Renal cortical epithelial cell (primary cell): Measurements from ENCODE around the gene DEDD2. TPM values are rescaled to one million over a fixed set of nuclear protein-coding genes. Genes with fewer than 3 reads are reported as not detected.

ENCODE experiments used
- DNase-seq: peaks from one replicate; pipeline ENCODE4 v3.0.0-alpha.2; 2011; ENCODE audit warnings: low read depth
- total RNA-seq: library from RNA; depleted of rRNA; stranded (reverse); fragments of >200 nt; gene quantifications from 2 replicates; pipeline ENCODE4 v1.2.3, GENCODE V29; 2014

The DEDD2 gene
- total RNA-seq, 1 donor from 2014 or later: 25.2 TPM

GRCh38 chr19:42248270-42249148, 31.0 kb upstream of the DEDD2 start:
- no peak for DNase-seq

- no peak for DNase-seq
These were observed 30.2 kb upstream of the DEDD2 start for GRCh38 chr19:42247640-42248199.

DNA sequence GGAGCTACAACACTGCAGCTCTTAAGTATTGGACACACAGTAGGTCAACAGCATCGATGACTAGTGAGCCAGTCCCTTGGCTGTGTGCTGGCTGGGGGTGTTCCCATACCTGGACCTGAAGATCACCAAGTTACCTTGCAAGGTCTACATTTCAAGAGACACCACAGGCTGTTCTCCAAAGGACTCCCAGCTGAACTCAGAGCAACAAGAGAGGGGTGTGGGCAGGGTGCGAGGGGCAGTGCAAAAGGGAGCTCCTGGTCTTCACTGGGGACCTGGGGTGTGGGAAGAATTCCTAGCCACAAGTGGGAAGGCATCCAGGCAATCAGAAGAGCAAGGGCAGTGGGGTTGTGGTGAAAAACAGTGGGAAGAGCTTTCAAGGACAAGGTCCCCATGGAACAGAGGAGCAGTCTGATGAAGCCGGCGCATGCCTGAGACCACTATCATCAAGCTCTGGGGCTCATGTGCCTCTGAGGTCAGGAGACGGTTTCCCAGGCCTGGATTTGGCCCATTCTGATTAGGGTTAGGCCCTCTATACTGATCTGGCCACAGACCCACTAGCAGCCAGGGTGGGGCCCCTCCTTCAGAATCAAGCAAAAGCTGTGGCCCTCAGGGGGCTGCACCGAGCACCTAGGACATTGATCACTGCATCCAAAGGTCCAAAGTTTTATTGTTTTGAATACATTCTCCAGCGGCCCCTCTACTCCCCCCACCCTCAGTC, 29.6 kb upstream of the DEDD2 start:
- DNase-seq: no peak

GRCh38 chr19:42246143-42246921, 28.9 kb upstream of the DEDD2 start:
- peak; percentile 43 for DNase-seq

GRCh38 chr19:42245231-42245630, 27.8 kb upstream of the DEDD2 start:
- DNase-seq: no peak

GRCh38 chr19:42244347-42245220, 27.1 kb upstream of the DEDD2 start:
- peak; percentile 86 for DNase-seq

- peak; percentile 99 for DNase-seq
These were observed 25.3 kb upstream of the DEDD2 start, which contains the start of gene GSK3A for GRCh38 chr19:42242512-42243409. Gene GSK3A (minus strand): TSS chr19:42242602. CDS start chr19:42242465, 137 bp downstream.

DNA sequence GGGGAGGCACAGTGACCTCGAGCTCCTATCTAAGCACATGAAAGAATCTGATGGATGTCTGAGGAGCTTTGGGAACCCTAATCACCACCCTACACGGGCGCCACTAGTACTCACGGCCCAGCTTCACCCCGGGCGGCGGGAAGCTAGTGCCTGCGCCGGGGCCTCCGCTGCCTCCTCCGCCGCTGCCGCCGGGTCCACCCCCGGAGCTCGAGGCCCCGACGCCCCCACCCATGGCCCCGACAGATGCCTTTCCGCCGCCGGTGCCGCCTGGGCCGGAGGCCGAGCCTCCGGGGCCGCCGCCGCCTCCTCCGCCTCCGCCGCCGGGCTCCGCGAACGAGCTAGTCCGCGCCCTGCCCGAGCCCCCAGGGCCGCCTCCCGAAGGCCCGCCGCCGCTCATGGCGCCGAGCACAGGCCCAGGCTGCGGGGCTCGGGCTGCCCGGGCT, 24.6 kb upstream of the DEDD2 start:
- no peak for DNase-seq

GRCh38 chr19:42241279-42241678, 23.8 kb upstream of the DEDD2 start:
- no peak for DNase-seq

DNA sequence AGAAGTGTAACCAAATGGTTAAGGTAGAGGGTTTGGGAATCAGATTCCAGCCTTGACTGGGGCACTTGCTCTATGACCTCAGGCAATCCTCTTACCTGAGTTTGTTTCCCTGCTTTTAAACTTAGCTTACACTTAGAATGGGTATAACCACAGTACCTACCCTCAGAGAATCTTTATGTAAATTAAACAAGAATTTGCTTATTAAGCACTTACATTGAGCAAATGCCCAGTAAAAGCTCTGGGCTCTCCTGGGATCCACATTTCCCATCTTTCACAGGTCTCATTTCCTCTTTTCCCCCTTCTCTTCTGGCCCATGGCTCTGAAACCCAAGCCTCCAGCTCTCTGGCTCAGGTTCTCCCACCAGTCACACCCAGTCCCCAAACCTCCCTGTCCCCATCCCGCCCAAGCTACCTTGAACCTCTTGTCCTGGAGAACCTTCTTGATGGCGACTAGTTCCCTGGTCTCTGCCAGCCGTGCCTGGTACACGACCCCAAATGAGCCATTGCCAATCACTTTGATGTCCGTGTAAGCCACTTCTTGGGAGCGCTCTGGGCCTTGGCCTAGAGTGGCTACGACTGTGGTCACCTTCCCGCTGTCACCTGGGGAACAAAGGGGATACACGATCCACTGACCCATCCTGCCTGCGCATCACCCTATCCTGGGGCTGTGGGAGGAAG, 22.2 kb upstream of the DEDD2 start:
- DNase-seq: no peak

- DNase-seq: no peak
These were observed 17.7 kb upstream of the DEDD2 start for GRCh38 chr19:42235181-42235580.

DNA sequence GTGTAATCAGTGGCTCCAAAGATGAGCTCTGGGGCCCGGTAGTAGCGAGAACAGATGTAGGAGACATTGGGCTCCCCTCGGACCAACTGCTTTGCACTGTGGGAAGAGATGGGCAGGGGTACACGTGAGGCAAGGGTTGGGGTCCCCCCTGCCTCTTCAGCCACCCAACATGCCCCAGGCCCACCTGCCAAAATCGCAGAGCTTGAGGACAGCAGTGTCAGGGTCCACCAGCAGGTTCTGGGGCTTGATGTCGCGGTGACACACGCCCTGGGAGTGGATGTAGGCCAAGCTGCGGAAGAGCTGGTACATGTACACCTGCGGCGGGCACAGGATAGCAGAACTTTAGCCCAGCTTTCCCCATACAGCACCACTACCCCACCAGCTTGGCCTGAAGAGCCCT, 16.9 kb upstream of the DEDD2 start:
- DNase-seq: no peak

DNA sequence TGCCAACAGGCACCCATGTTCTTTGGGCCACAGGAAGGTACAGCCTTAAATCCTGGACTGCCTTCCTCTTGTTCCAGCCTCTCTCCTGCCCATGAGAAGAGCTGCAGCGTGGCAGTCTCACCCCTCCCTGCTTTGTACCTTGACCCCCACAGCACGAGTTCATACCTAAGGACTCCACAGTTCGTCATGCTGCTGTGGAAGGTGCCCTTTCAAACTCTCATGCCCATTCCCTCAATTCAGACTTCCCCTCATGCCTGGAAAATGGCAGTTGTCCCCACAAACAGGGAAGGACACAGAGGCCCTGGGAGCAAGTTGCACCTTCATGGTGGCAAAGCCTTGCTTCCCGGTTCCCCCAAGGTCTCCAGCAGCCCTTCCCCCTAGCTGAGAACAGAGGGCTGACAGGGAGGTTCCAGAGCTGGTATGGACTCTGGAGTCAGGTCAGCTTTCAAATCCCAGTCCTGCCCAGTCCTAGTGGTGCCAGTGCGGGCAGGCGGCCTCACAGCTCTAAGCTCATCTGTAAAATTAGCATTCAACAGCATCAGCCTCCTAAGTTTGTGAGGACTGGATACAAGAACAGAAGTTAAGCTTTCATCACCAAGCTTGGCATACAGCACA, 16.3 kb upstream of the DEDD2 start:
- DNase-seq: no peak

DNA sequence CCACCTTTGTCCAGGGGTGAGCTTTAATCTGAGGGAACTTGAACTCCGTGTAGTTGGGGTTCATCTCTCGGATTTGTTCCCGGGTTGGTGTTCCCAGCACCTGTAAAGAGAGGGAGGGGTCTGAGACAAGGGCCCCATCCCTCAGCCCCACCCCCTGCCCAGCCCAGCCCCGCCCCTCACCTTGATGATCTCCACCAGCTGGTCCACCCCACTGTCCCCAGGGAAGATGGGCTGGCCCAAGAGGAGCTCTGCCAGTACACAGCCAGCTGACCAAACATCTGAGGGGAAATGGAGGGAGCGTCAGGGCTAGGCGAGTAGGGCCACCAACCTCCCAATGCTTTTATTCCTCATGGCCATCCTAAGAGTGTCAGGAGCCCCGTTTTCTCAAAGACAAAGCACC, 15.6 kb upstream of the DEDD2 start:
- DNase-seq: no peak

DNA sequence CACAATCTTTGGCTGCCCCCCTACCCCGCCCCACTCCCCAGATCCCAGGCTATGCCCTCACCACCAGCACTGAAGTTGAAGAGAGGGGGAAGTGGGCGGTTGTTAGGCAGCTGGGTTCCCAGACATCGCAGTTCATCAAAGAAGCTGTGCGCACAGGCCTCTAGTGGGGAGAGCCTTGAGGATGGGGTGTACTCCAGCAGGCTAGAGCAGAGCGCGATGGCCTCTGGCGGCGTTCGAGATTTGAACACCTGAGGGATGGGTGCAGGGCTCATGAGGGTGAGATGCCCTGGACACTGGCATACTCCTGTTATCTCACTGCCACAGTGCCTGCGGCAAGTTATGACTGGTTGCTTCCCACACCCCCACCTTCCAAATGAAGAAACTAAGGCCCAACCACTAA, 15.0 kb upstream of the DEDD2 start:
- DNase-seq: no peak

DNA sequence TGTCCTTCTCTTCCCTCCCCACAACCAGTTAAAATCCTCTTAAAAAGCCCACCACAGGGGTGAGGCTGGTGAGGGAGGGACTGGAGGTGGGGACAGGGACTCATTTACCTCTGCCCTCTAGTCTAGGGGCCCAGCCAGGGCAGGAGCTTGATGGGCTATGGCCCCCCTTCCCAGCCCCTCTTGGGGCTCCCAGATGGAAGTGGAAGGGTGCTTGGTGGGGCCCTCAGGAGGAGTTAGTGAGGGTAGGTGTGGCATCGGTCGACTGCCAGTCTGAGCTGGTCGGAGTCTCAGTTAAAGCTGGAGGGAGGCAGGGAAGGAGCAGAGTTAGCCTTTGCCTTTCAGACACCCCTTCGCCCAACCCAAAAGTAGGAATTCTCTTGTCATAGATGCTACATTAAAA, 13.1 kb upstream of the DEDD2 start:
- DNase-seq: no peak

DNA sequence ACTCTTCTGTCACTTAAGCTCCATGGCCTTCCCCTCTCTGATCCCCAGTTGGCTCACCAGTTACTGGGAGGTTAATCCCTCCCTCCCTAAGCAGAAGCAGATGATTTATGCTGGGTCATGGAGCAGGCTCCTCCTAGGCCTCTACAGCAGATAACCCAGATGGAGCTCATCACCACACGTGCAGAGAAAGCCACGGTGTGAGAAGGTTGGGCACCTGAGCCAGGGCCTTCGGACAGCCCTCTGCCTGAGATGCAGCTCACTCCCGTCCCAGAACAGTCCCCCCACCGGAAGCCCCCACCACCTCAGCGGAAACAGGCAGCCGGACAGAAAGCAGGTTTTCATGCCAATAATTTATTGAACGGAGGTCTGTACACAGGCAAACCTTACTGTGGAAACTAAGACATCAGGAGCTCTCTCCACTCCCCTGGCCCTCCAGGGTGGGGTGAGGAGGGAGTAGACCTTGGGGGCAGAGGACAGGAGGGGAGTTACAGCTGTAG, 12.4 kb upstream of the DEDD2 start:
- DNase-seq: no peak

DNA sequence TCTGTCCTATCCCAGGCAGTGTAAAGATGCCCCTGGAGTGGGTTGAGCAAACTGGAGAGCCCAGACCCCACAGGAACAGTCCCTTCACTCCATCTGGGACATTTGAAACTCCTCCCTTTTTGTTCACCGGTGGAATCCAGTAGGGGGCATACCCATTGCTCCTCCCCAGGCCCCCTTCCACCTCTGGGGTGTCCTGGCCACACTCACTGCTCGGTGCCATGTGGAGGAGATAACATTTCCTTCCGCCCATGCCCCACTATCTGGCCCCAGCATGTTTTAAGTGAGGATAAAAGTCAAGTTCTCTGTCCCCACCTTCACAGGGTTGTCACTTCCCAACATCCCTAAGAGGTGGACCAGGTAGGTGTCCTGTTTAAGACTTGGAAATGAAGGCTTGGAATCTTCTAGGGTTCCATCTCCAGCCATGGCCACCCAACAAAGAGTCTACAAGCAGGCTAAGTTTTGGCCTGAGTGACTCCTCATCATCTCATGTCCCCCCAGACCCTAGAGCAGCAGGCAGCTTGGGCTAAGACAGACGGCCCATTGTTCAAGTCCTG, 11.9 kb upstream of the DEDD2 start:
- no peak for DNase-seq
